Suprapubic skin (tissue), 3 donors: ENCODE measurements around the gene RGL2.

ENCODE experiments used
- CTCF ChIP-seq, 2 donors: fragments of 200-600 bp in 1 of 2; fragments of 450-650 bp in 1 of 2; sonication (generic) in 1 of 2; IDR thresholded peaks; one replicate each; pipeline ENCODE4 v1.5.1; 2016 to 2019; ENCODE audit warnings: antibody characterized with exemption in 2 of 2, mild to moderate bottlenecking in 1 of 2, moderate library complexity in 1 of 2
- EP300 ChIP-seq: sonication (generic); formaldehyde crosslinking; IDR thresholded peaks from one replicate; pipeline ENCODE4 v1.6.1; 2017; ENCODE audit warnings: antibody characterized with exemption

DNA sequence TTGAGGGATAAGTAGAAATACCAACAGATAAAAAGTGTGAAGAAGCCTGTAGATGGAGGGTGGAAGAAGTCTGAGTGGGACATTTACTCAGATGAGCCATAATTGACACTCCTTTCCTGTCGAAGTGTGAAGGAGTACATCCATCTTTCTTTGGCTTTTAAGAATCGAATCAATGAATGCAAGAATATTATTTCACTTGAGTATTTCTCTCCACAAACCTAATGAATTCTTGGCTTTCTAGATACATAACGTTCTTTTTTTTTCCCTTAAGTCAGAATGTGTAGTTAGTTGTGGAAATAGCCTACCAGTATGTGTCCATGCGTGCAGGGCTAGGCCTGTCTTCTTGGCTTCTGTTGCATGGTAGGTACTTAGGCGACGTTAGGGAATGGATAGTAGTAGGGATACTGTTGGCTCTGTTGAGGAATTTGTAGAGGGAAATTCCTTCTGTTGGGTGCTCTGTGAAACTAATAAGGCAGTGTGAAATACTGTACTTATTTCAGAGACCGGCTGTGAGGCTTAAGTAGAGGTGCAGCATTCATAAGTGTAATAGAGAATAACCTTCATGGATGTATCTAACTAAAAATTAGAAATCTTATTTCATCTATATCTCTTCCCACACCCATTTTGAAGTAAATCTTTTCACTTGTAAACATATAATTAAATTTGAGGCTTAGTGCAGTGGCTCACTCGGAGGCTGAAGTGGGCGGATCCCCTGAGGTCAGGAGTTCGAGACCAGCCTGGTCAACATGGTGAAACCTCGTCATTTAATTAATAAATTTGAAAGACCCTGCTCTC, 25.4 kb downstream of the RGL2 start:
- TF ChIP-seq CTCF (IDR thresholded peaks at IDR 0.05) = no peak
- TF ChIP-seq EP300 = no peak
